GM18526 (cell line): Measurements from ENCODE around the gene HRK.

Source experiments
- POLR2A ChIP-seq: IDR thresholded peaks from 3 replicates; pipeline ENCODE4 v1.6.1; 2011; ENCODE audit not compliant: insufficient read length; ENCODE audit errors: extremely low read depth

The HRK gene

GRCh38 chr12:116861320-116861719 lies 19.9 kb downstream of the HRK start:
- TF ChIP-seq POLR2A: no peak

GRCh38 chr12:116860263-116860662 lies 21.0 kb downstream of the HRK start:
- TF ChIP-seq POLR2A: no peak

- TF ChIP-seq POLR2A: no peak
These were observed 22.2 kb downstream of the HRK start for GRCh38 chr12:116859079-116859478.

GRCh38 chr12:116856729-116857128 lies 24.5 kb downstream of the HRK start:
- TF ChIP-seq POLR2A: no peak

GRCh38 chr12:116855744-116856470 lies 25.3 kb downstream of the HRK start:
- no peak for TF ChIP-seq POLR2A

- TF ChIP-seq POLR2A: no peak
These were observed 27.7 kb downstream of the HRK start for GRCh38 chr12:116853507-116853906.

- no peak for TF ChIP-seq POLR2A
These were observed 28.9 kb downstream of the HRK start for GRCh38 chr12:116852303-116852702.

- no peak for TF ChIP-seq POLR2A
These were observed 32.0 kb downstream of the HRK start for GRCh38 chr12:116849216-116849615.

- no peak for TF ChIP-seq POLR2A
These were observed 38.2 kb downstream of the HRK start for GRCh38 chr12:116843085-116843484.

GRCh38 chr12:116839287-116839830 lies 41.9 kb downstream of the HRK start:
- TF ChIP-seq POLR2A: no peak

- TF ChIP-seq POLR2A: no peak
These were observed 42.9 kb downstream of the HRK start for GRCh38 chr12:116838365-116838764.

- TF ChIP-seq POLR2A: no peak
These were observed 44.1 kb downstream of the HRK start for GRCh38 chr12:116837097-116837496.

GRCh38 chr12:116835484-116835883 lies 45.8 kb downstream of the HRK start:
- TF ChIP-seq POLR2A: no peak

- no peak for TF ChIP-seq POLR2A
These were observed 47.8 kb downstream of the HRK start for GRCh38 chr12:116833474-116833873.

- TF ChIP-seq POLR2A: no peak
These were observed 48.9 kb downstream of the HRK start for GRCh38 chr12:116832353-116832752.

GRCh38 chr12:116827432-116827831 lies 53.8 kb downstream of the HRK start:
- no peak for TF ChIP-seq POLR2A

GRCh38 chr12:116821291-116821690 lies 60.0 kb downstream of the HRK start:
- no peak for TF ChIP-seq POLR2A
